CD14-positive monocyte (primary cell): ENCODE results near the gene NLK. TPM values are rescaled to one million over a fixed set of nuclear protein-coding genes. Genes with fewer than 3 reads are reported as not detected.

Experiments
- DNase-seq, 3 donors: peaks; one replicate each; pipeline ENCODE4 v3.0.0-alpha.2; 2011 to 2022
- H2AFZ ChIP-seq: 2 replicates; pipeline ENCODE4 v1.6.0; 2012; ENCODE audit warnings: mild to moderate bottlenecking, low read depth, low read length, inconsistent platforms; ENCODE audit not compliant: insufficient read depth, poor library complexity, severe bottlenecking
- H3K27ac ChIP-seq, 2 donors: 1 replicate in 1 of 2; 2 replicates in 1 of 2; pipeline ENCODE4 v1.5.1; 2012 to 2013; ENCODE audit warnings: low read length in 2 of 2, control low read depth in 1 of 2, inconsistent platforms in 1 of 2, low read depth in 1 of 2, mild to moderate bottlenecking in 1 of 2
- H3K27me3 ChIP-seq, 2 donors: one replicate each; pipeline versions ENCODE4 v1.6.0 to v1.6.1; 2011 to 2013; ENCODE audit warnings: low read length in 2 of 2; ENCODE audit not compliant: control insufficient read depth in 2 of 2, insufficient read depth in 2 of 2
- H3K36me3 ChIP-seq, 2 donors: replicated peaks in 1 of 2; 1 replicate in 1 of 2; 2 replicates in 1 of 2; pipeline versions ENCODE4 v1.5.1 to v1.6.1; 2012 to 2013; ENCODE audit warnings: low read length in 2 of 2, control low read depth in 1 of 2, inconsistent platforms in 1 of 2, mild to moderate bottlenecking in 1 of 2; ENCODE audit not compliant: insufficient read depth in 2 of 2, control insufficient read depth in 1 of 2
- H3K4me1 ChIP-seq, 2 donors: 1 replicate in 1 of 2; 2 replicates in 1 of 2; pipeline versions ENCODE4 v1.5.1 to v1.6.1; 2012 to 2013; ENCODE audit warnings: low read length in 2 of 2, control low read depth in 1 of 2, inconsistent platforms in 1 of 2, mild to moderate bottlenecking in 1 of 2, moderate library complexity in 1 of 2; ENCODE audit not compliant: insufficient read depth in 2 of 2, control insufficient read depth in 1 of 2
- H3K4me2 ChIP-seq: replicated peaks from 2 replicates; pipeline ENCODE3; 2012; ENCODE audit warnings: low read length, moderate library complexity, mild to moderate bottlenecking; ENCODE audit not compliant: poor library complexity, severe bottlenecking; ENCODE audit errors: extremely low read depth
- H3K4me3 ChIP-seq, 3 experiments: fragments of 200-600 bp in 1 of 3; sonication (generic) in 1 of 3; replicated peaks in 1 of 3; 1 replicate in 2 of 3; 2 replicates in 1 of 3; pipeline ENCODE4 v1.5.1; 2011 to 2013; ENCODE audit warnings: low read length in 3 of 3, mild to moderate bottlenecking in 3 of 3, control low read depth in 2 of 3, low read depth in 2 of 3, inconsistent platforms in 1 of 3, moderate library complexity in 1 of 3
- H3K79me2 ChIP-seq: 2 replicates; pipeline ENCODE4 v1.6.0; 2012; ENCODE audit warnings: mild to moderate bottlenecking, control low read depth, inconsistent platforms, low read length, moderate library complexity; ENCODE audit not compliant: insufficient read depth
- H3K9ac ChIP-seq: 2 replicates; pipeline ENCODE4 v1.6.0; 2017; ENCODE audit warnings: low read length, mild to moderate bottlenecking; ENCODE audit not compliant: insufficient read depth, poor library complexity, severe bottlenecking
- H3K9me3 ChIP-seq, 2 donors: replicated peaks in 1 of 2; 1 replicate in 1 of 2; 2 replicates in 1 of 2; pipeline versions ENCODE4 v1.5.1 to v1.6.1; 2012 to 2013; ENCODE audit warnings: low read length in 2 of 2, control low read depth in 1 of 2; ENCODE audit not compliant: control insufficient read depth in 1 of 2, insufficient read depth in 1 of 2
- H4K20me1 ChIP-seq: 2 replicates; pipeline ENCODE4 v1.6.0; 2012; ENCODE audit warnings: mild to moderate bottlenecking, low read length, control low read depth, moderate library complexity; ENCODE audit not compliant: insufficient read depth
- H3K27ac Mint-ChIP-seq, 7 donors: one replicate each; pipeline ENCODE4 v1.8.0; 2020; ENCODE audit warnings: mild to moderate bottlenecking in 7 of 7, mixed read lengths in 7 of 7, moderate library complexity in 6 of 7, inconsistent platforms in 2 of 7
- H3K27me3 Mint-ChIP-seq, 3 donors: one replicate each; pipeline ENCODE4 v1.8.0; 2021 to 2022; ENCODE audit warnings: low read depth in 3 of 3, mild to moderate bottlenecking in 3 of 3, mixed read lengths in 3 of 3, moderate library complexity in 3 of 3, inconsistent platforms in 1 of 3
- H3K36me3 Mint-ChIP-seq, 2 donors: one replicate each; pipeline ENCODE4 v1.8.0; 2020; ENCODE audit warnings: mixed read lengths in 2 of 2, inconsistent platforms in 1 of 2, mild to moderate bottlenecking in 1 of 2
- H3K4me1 Mint-ChIP-seq: one replicate; pipeline ENCODE4 v1.8.0; 2020; ENCODE audit warnings: mild to moderate bottlenecking, mixed read lengths
- H3K4me3 Mint-ChIP-seq, 2 donors: one replicate each; pipeline ENCODE4 v1.8.0; 2020; ENCODE audit warnings: mild to moderate bottlenecking in 2 of 2, mixed read lengths in 2 of 2, moderate library complexity in 1 of 2
- H3K9me3 Mint-ChIP-seq, 7 donors: one replicate each; pipeline ENCODE4 v1.8.0; 2020 to 2022; ENCODE audit warnings: mixed read lengths in 7 of 7, mild to moderate bottlenecking in 6 of 7, moderate library complexity in 6 of 7, inconsistent platforms in 2 of 7
- CTCF ChIP-seq: fragments of 200-600 bp; IDR thresholded peaks from one replicate; pipeline ENCODE4 v1.8.0; 2022; ENCODE audit warnings: antibody characterized with exemption, mild to moderate bottlenecking
- WGBS: methylation state at CpG from one replicate; pipeline ENCODE4 v1.1.5; 2013; ENCODE audit warnings: missing lambda C conversion rate; ENCODE audit not compliant: insufficient coverage; 5-methylcytosine and 5-hydroxymethylcytosine counted together
- intact Hi-C, 2 donors: fragments of 100-400 bp; cut with micrococcal nuclease; formaldehyde crosslinking; loops; one replicate each; pipeline versions ENCODE4 v1.15.0 to v1.15.1; 2023
- polyA plus RNA-seq, 3 donors: library from polyadenylated mRNA; depleted of rRNA in 1 of 3; unstranded in 2 of 3; stranded (reverse) in 1 of 3; fragments of 300-500 nt in 2 of 3; fragments of >200 nt in 1 of 3; fragmentation: Illumina TruSeq in 2 of 3; gene quantifications; 1 replicate in 2 of 3; 2 replicates in 1 of 3; pipeline ENCODE4 v1.2.3, GENCODE V29; 2012 to 2021

The NLK gene
- polyA plus RNA-seq, 3 donors = 1.7 to 6.5 (median 2.0) TPM

GRCh38 chr17:28124962-28125361, 82.5 kb downstream of the NLK start:
- Histone ChIP-seq H3K27me3 (no peaks in the 10 kb centered on the region), H3K9me3 (no peaks in the 10 kb centered on the region), H3K4me1 (no peaks in the 10 kb centered on the region), H3K9ac (no peak overlapping the region), H3K79me2 (no peaks in the 10 kb centered on the region), H4K20me1 (no peaks in the 10 kb centered on the region), H3K4me2 (no peak overlapping the region), H3K27ac (no peak overlapping the region), H3K36me3 (peaks cover 0 to 37% of the 10 kb centered on the region in 2 donors), H3K4me3 (no peak overlapping the region), H2AFZ (no peak overlapping the region)
- intact Hi-C loops = loop anchor here in 1 of 2 donors (5.0 kb wide), 1 partner anchor 83 kb away; the partner anchor contains the start of gene NLK
- peaks cover 32 to 36% of the 10 kb centered on the region in 2 donors for H3K36me3 Mint-ChIP-seq
- DNase-seq = no peak
- no peaks in the 10 kb centered on the region for H3K27me3 Mint-ChIP-seq
- H3K9me3 Mint-ChIP-seq = no peaks in the 10 kb centered on the region
- no peak for TF ChIP-seq CTCF
- no peak overlapping the region for H3K27ac Mint-ChIP-seq
- H3K4me3 Mint-ChIP-seq = no peak overlapping the region
- H3K4me1 Mint-ChIP-seq = peaks cover 2% of the 10 kb centered on the region
- WGBS = no CpG with 5 or more reads among the region's 1 CpG

GRCh38 chr17:28125526-28126378, 83.3 kb downstream of the NLK start:
- no peak overlapping the region for H3K4me2 ChIP-seq
- no peaks in the 10 kb centered on the region for H3K9me3 ChIP-seq
- H3K27ac Mint-ChIP-seq = no peak overlapping the region
- no peak for TF ChIP-seq CTCF
- WGBS = no CpG with 5 or more reads among the region's 4 CpGs
- no peak for DNase-seq
- H3K79me2 ChIP-seq = no peaks in the 10 kb centered on the region
- no peak overlapping the region for H3K4me3 Mint-ChIP-seq
- H4K20me1 ChIP-seq = no peaks in the 10 kb centered on the region
- H3K27me3 Mint-ChIP-seq = no peaks in the 10 kb centered on the region
- H3K36me3 Mint-ChIP-seq = peaks cover 31 to 36% of the 10 kb centered on the region in 2 donors
- intact Hi-C loops = no loop called here
- peaks cover 0 to 37% of the 10 kb centered on the region in 2 donors for H3K36me3 ChIP-seq
- H3K27me3 ChIP-seq = no peaks in the 10 kb centered on the region
- no peak overlapping the region for H3K27ac ChIP-seq
- no peak overlapping the region for H2AFZ ChIP-seq
- H3K9me3 Mint-ChIP-seq = no peaks in the 10 kb centered on the region
- H3K4me1 Mint-ChIP-seq = peaks cover 2% of the 10 kb centered on the region
- H3K9ac ChIP-seq = no peak overlapping the region
- no peak overlapping the region for H3K4me3 ChIP-seq
- no peaks in the 10 kb centered on the region for H3K4me1 ChIP-seq
